Measurements from ENCODE around the gene AVPR1B. TPM values are rescaled to one million over a fixed set of nuclear protein-coding genes. Genes with fewer than 3 reads are reported as not detected.

Gene AVPR1B
- total and polyA plus RNA-seq, 2 donors: 0.09 to 0.23 TPM

DNA sequence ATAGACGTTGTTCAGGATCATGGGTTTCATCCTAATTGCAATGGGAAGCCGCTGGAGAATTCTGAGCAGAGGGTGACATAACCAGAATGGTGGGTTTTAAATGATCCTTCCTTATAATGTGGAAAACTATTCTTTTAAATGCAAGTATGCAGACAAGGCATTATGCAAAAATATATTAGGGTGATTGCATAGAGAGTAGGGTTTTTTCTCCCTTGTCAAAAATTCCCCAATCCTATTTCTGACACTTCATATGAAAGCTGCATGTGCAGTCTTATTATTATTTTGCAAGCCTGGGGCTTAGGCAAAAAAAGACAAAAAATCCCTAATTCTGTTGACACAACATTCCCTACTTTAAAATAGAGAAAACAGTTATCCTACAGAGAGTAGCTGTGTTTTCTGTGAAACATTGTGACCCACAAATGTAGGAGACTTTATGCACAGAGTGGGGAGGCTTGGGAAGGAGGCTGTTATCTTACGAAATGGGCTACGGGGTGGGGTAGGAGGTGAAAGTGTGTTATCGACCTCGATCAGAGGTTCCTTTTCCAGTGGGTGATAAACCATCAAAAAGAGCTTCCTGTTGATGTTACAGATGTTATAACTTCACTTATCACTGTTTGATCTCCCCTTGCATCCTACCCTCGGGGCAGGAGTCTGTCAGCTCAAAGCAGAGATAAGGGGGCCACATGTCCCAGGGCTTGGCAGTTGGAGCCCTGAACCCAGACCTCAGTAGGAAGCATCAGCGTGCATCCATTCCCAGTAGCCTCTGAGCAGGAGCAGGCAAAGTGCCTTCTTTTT is 37.0 kb downstream of the AVPR1B start:
- H3K27me3 ChIP-seq (ENCODE audit: control insufficient read depth in 2 of 2, insufficient read depth in 1 of 2, low read length in 1 of 2): no peaks in the 10 kb centered on the region
- H3K9me3 ChIP-seq (ENCODE audit: control insufficient read depth in 2 of 2, insufficient read depth in 1 of 2, low read length in 1 of 2): no peaks in the 10 kb centered on the region
- peak overlapping the region in 1 of 2 donors; percentile 43 for H3K27ac ChIP-seq (ENCODE audit: low read depth in 1 of 2, low read length in 1 of 2)
- peaks cover 8 to 34% of the 10 kb centered on the region in 2 donors for H3K4me1 ChIP-seq (ENCODE audit: control insufficient read depth in 2 of 2, insufficient read depth in 2 of 2, low read length in 2 of 2)
- no peak overlapping the region for H3K4me3 ChIP-seq (ENCODE audit: low read length in 2 of 2)
- WGBS: 21% methylated on average over 8 of the region's 8 CpGs
- peak in 3 of 9 donors; percentile 26 to 51 (median 41) for DNase-seq (ENCODE audit: low read depth in 6 of 9, low spot score in 9 of 9)
- no peaks in the 10 kb centered on the region for H3K36me3 ChIP-seq (ENCODE audit: control insufficient read depth in 2 of 2, insufficient read depth in 2 of 2, low read length in 1 of 2)

- Histone ChIP-seq H3K4me3 (ENCODE audit: low read length in 2 of 2) (no peak overlapping the region), H3K27me3 (ENCODE audit: control insufficient read depth in 2 of 2, insufficient read depth in 1 of 2, low read length in 1 of 2) (no peaks in the 10 kb centered on the region), H3K9me3 (ENCODE audit: control insufficient read depth in 2 of 2, insufficient read depth in 1 of 2, low read length in 1 of 2) (no peaks in the 10 kb centered on the region), H3K36me3 (ENCODE audit: control insufficient read depth in 2 of 2, insufficient read depth in 2 of 2, low read length in 1 of 2) (no peaks in the 10 kb centered on the region), H3K4me1 (ENCODE audit: control insufficient read depth in 2 of 2, insufficient read depth in 2 of 2, low read length in 2 of 2) (peaks cover 8 to 34% of the 10 kb centered on the region in 2 donors), H3K27ac (ENCODE audit: low read depth in 1 of 2, low read length in 1 of 2) (no peak overlapping the region)
- WGBS: 88% methylated on average over 1 of the region's 1 CpG
- DNase-seq (ENCODE audit: low read depth in 6 of 9, low spot score in 9 of 9): no peak
Observed at GRCh38 chr1:206079135-206079534, 38.1 kb downstream of the AVPR1B start.

DNA sequence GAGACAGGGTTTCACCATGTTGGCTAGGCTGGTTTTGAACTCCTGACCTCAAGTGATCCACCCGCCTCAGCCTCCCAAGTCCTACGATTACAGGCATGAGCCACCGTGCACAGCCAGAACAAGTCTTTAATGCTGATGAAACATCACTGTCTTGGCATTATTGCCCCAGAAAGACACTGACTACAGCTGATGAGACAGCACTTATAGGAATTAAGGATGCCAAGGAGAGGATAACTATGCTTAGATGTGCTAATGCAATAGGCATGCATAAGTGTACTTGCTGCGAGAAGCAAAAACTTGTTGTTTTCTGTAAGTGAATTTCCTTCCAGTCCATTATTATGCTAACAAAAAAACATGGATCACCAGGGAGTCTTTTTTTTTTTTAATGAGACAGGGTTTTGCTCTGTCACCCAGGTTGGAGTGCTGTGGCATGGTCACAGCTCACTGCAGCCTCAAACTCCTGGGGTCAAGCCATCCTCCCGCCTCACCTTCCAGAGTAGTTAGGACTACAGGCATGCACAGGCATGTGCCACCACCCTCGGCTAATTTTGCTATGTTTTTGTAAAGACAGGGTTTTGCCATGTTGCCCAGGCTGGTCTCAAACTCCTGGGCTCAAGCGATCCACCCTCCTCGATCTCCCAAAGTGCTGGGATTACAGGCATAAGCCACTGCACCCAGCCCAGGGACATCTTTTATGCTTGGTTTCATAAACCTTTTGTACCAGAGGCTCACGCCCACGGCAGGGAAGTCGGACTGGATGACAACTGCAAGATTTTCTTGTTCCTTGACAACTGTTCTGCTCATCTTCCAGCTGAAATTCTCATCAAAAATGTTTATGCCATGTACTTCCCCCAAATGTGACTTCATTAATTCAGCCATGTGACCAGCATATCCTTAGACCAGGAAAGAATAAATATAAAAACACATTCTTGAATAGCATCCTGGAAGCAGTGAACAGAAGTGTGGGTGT is 41.1 kb downstream of the AVPR1B start:
- Histone ChIP-seq H3K9me3 (ENCODE audit: control insufficient read depth in 2 of 2, insufficient read depth in 1 of 2, low read length in 1 of 2) (no peaks in the 10 kb centered on the region), H3K27ac (ENCODE audit: low read depth in 1 of 2, low read length in 1 of 2) (no peak overlapping the region), H3K36me3 (ENCODE audit: control insufficient read depth in 2 of 2, insufficient read depth in 2 of 2, low read length in 1 of 2) (no peaks in the 10 kb centered on the region), H3K4me3 (ENCODE audit: low read length in 2 of 2) (no peak overlapping the region), H3K27me3 (ENCODE audit: control insufficient read depth in 2 of 2, insufficient read depth in 1 of 2, low read length in 1 of 2) (no peaks in the 10 kb centered on the region), H3K4me1 (ENCODE audit: control insufficient read depth in 2 of 2, insufficient read depth in 2 of 2, low read length in 2 of 2) (peaks cover 10 to 28% of the 10 kb centered on the region in 2 donors)
- no peak for DNase-seq (ENCODE audit: low read depth in 6 of 9, low spot score in 9 of 9)
- 95% methylated on average over 11 of the region's 11 CpGs for WGBS

- no peaks in the 10 kb centered on the region for H3K9me3 ChIP-seq (ENCODE audit: control insufficient read depth in 2 of 2, insufficient read depth in 1 of 2, low read length in 1 of 2)
- no peaks in the 10 kb centered on the region for H3K27me3 ChIP-seq (ENCODE audit: control insufficient read depth in 2 of 2, insufficient read depth in 1 of 2, low read length in 1 of 2)
- no peaks in the 10 kb centered on the region for H3K36me3 ChIP-seq (ENCODE audit: control insufficient read depth in 2 of 2, insufficient read depth in 2 of 2, low read length in 1 of 2)
- no peak for DNase-seq (ENCODE audit: low read depth in 6 of 9, low spot score in 9 of 9)
- WGBS: 83% methylated on average over 3 of the region's 3 CpGs
- H3K4me1 ChIP-seq (ENCODE audit: control insufficient read depth in 2 of 2, insufficient read depth in 2 of 2, low read length in 2 of 2): peaks cover 2 to 17% of the 10 kb centered on the region in 2 donors
- H3K27ac ChIP-seq (ENCODE audit: low read depth in 1 of 2, low read length in 1 of 2): no peak overlapping the region
- H3K4me3 ChIP-seq (ENCODE audit: low read length in 2 of 2): no peak overlapping the region
Observed at GRCh38 chr1:206074839-206075238, 42.3 kb downstream of the AVPR1B start.

DNA sequence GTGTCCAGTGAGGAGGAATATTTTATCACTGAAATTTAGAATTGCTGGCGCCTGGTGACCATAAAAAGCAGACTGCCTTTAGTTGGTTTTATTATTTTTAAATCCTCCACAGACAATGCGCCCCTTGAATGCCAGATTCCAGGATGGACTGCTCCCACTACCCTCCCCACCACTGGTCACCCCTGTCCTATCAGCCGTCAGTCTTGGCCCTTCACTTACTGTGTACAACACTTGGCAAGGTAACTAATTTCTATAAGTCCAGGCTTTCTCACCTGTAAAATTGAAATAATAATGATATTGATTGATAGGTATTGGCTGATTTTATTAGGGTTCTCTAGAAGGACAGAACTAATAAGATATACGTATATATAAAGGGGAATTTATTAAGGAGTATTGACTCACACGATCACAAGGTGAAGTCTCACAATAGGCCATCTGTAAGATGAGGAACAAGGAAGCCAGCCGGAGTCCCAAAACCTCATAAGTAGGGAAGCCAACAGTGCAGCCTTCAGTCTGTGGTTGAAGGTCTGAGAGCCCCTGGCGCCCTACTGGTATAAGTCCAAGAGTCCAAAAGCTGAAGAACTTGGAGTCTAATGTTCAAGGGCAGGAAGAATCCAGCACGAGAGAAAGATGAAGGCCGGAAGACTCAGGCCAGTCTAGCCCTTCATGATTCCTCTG is 46.4 kb downstream of the AVPR1B start:
- H3K27ac ChIP-seq (ENCODE audit: low read depth in 1 of 2, low read length in 1 of 2): no peak overlapping the region
- no peaks in the 10 kb centered on the region for H3K27me3 ChIP-seq (ENCODE audit: control insufficient read depth in 2 of 2, insufficient read depth in 1 of 2, low read length in 1 of 2)
- no peak overlapping the region for H3K4me3 ChIP-seq (ENCODE audit: low read length in 2 of 2)
- no peaks in the 10 kb centered on the region for H3K36me3 ChIP-seq (ENCODE audit: control insufficient read depth in 2 of 2, insufficient read depth in 2 of 2, low read length in 1 of 2)
- peaks cover 8 to 40% of the 10 kb centered on the region in 2 donors for H3K4me1 ChIP-seq (ENCODE audit: control insufficient read depth in 2 of 2, insufficient read depth in 2 of 2, low read length in 2 of 2)
- no peaks in the 10 kb centered on the region for H3K9me3 ChIP-seq (ENCODE audit: control insufficient read depth in 2 of 2, insufficient read depth in 1 of 2, low read length in 1 of 2)
- no peak for DNase-seq (ENCODE audit: low read depth in 6 of 9, low spot score in 9 of 9)
- 98% methylated on average over 9 of the region's 9 CpGs for WGBS

GRCh38 chr1:206068314-206068713 is 48.9 kb downstream of the AVPR1B start:
- Histone ChIP-seq H3K9me3 (ENCODE audit: control insufficient read depth in 2 of 2, insufficient read depth in 1 of 2, low read length in 1 of 2) (no peaks in the 10 kb centered on the region), H3K27ac (ENCODE audit: low read depth in 1 of 2, low read length in 1 of 2) (peak overlapping the region in 1 of 2 donors; percentile 68), H3K36me3 (ENCODE audit: control insufficient read depth in 2 of 2, insufficient read depth in 2 of 2, low read length in 1 of 2) (no peaks in the 10 kb centered on the region), H3K4me3 (ENCODE audit: low read length in 2 of 2) (no peak overlapping the region), H3K27me3 (ENCODE audit: control insufficient read depth in 2 of 2, insufficient read depth in 1 of 2, low read length in 1 of 2) (no peaks in the 10 kb centered on the region), H3K4me1 (ENCODE audit: control insufficient read depth in 2 of 2, insufficient read depth in 2 of 2, low read length in 2 of 2) (peaks cover 8 to 38% of the 10 kb centered on the region in 2 donors)
- DNase-seq (ENCODE audit: low read depth in 6 of 9, low spot score in 9 of 9): no peak
- WGBS: 21% methylated on average over 1 of the region's 1 CpG

DNA sequence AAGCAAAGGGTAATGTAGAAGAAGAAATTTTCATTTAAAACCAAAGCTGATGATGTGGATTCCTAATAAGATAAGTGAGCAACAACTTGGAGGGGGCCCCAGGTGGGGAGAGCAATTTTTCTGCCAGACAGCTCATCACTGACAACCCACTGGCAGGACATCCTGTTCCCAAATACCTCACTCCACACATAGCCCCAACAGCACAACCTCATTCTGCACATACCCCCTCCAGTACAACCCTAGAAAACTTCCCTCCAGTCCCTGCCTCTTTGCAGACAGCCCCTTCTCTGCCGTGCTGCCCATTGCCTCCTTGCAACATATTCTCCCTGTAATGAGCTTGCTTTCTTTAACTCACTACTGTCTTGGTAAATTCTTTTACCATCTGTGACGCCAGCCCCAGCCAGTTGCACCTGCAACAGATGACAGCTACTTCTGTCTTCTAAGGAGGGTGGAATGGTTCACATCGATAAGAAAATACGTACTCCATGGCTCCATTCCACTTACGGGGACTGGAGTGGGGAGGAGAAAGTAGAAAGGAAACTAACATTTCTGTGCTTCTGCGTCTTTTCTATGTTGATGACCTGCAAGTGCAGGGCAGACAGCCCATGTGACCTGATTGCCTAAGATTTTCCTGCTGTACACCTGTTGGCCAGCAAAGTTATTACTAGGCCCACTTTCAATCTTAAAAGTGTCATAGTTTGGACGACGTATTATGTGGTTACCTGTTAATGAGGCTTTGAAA is 49.5 kb downstream of the AVPR1B start:
- WGBS: 29% methylated on average over 8 of the region's 8 CpGs
- H3K36me3 ChIP-seq (ENCODE audit: control insufficient read depth in 2 of 2, insufficient read depth in 2 of 2, low read length in 1 of 2): no peaks in the 10 kb centered on the region
- H3K4me3 ChIP-seq (ENCODE audit: low read length in 2 of 2): no peak overlapping the region
- no peaks in the 10 kb centered on the region for H3K27me3 ChIP-seq (ENCODE audit: control insufficient read depth in 2 of 2, insufficient read depth in 1 of 2, low read length in 1 of 2)
- DNase-seq (ENCODE audit: low read depth in 6 of 9, low spot score in 9 of 9): peak in 3 of 9 donors; percentile 32 to 63 (median 34)
- H3K27ac ChIP-seq (ENCODE audit: low read depth in 1 of 2, low read length in 1 of 2): peak overlapping the region in 1 of 2 donors; percentile 68
- H3K9me3 ChIP-seq (ENCODE audit: control insufficient read depth in 2 of 2, insufficient read depth in 1 of 2, low read length in 1 of 2): no peaks in the 10 kb centered on the region
- H3K4me1 ChIP-seq (ENCODE audit: control insufficient read depth in 2 of 2, insufficient read depth in 2 of 2, low read length in 2 of 2): peaks cover 6 to 32% of the 10 kb centered on the region in 2 donors

DNA sequence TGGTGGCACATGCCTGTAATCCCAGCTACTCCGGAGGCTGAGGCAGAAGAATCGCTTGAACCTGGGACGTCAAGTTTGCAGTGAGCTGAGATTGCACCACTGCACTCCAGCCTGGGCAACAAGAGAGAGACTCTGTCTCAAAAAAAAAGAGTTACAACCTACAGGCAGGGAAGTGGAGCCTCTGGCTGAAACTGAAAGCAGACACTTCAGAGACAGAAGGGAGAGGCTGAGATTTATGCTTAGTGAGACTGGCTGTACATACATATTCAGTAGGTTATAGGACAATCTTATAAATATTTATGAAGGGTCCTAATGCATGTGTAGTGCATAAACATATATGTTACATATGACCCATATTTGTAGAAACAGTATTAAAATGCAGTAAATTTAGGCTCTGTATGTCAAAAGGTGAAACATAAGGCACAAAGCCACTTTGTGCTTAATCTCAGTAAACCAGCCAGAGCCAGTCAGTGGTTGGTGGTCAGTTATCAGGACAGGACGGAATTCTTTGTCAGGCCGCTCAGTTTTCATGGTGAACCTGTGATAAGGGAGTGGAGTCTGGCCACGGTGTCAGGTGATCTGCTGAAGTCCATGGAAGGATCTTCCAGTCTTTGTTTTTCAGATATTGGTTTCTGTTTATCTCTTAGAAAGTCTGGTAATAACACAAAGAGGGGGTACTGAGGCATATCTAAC is 50.6 kb downstream of the AVPR1B start:
- peak in 2 of 9 donors; percentile 32 to 60 for DNase-seq (ENCODE audit: low read depth in 6 of 9, low spot score in 9 of 9)
- no peak overlapping the region for H3K27ac ChIP-seq (ENCODE audit: low read depth in 1 of 2, low read length in 1 of 2)
- H3K27me3 ChIP-seq (ENCODE audit: control insufficient read depth in 2 of 2, insufficient read depth in 1 of 2, low read length in 1 of 2): no peaks in the 10 kb centered on the region
- H3K4me1 ChIP-seq (ENCODE audit: control insufficient read depth in 2 of 2, insufficient read depth in 2 of 2, low read length in 2 of 2): peaks cover 6 to 34% of the 10 kb centered on the region in 2 donors
- 79% methylated on average over 6 of the region's 6 CpGs for WGBS
- no peaks in the 10 kb centered on the region for H3K36me3 ChIP-seq (ENCODE audit: control insufficient read depth in 2 of 2, insufficient read depth in 2 of 2, low read length in 1 of 2)
- no peak overlapping the region for H3K4me3 ChIP-seq (ENCODE audit: low read length in 2 of 2)
- H3K9me3 ChIP-seq (ENCODE audit: control insufficient read depth in 2 of 2, insufficient read depth in 1 of 2, low read length in 1 of 2): no peaks in the 10 kb centered on the region
